ENCODE measurements around the gene GRAP. TPM values are rescaled to one million over a fixed set of nuclear protein-coding genes. Genes with fewer than 3 reads are reported as not detected.
A peak's percentile ranks its signal among the peaks of the same experiment; 100 is the strongest.

Gene GRAP
- total RNA-seq, 1 experiment from 2014 or later: 0.26 TPM

GRCh38 chr17:19019041-19019941, 27.5 kb downstream of the GRAP start:
- intact Hi-C loops (cut with micrococcal nuclease; ENCODE audit: unreplicated experiment): no loop called here
- CTCF ChIA-PET: no interaction called here
- Histone ChIP-seq H3K9me3 (ENCODE audit: low read depth, low read length, poor library complexity, severe bottlenecking) (no peaks in the 10 kb centered on the region), H3K27me3 (replicated peaks; ENCODE audit: insufficient read depth, low read depth, low read length, poor library complexity) (no peaks in the 10 kb centered on the region), H3K4me1 (ENCODE audit: insufficient read depth, low read length, poor library complexity, severe bottlenecking) (no peaks in the 10 kb centered on the region), H3K27ac (ENCODE audit: low read depth, low read length, poor library complexity, severe bottlenecking) (no peak overlapping the region), H3K4me3 (ENCODE audit: low read depth, low read length, poor library complexity, severe bottlenecking) (no peak overlapping the region), H3K36me3 (ENCODE audit: insufficient read depth, low read length, poor library complexity, severe bottlenecking) (no peaks in the 10 kb centered on the region)
- no TSS peak for BruUV-seq (replicated peaks)
- DNase-seq (ENCODE audit: low spot score): peak; percentile 22
- no peak for TF ChIP-seq EZH2 (IDR thresholded peaks at IDR 0.05; ENCODE audit: borderline replicate concordance, low read depth, low read length, poor library complexity, severe bottlenecking)
- TF ChIP-seq CTCF (conservative IDR thresholded peaks at IDR 0.05; ENCODE audit: low read depth, low read length): no peak
- POLR2A ChIA-PET (ENCODE audit: low non-redundant PET): no interaction called here

- intact Hi-C loops (cut with micrococcal nuclease; ENCODE audit: unreplicated experiment): no loop called here
- POLR2A ChIA-PET (ENCODE audit: low non-redundant PET): no interaction called here
- Histone ChIP-seq H3K9me3 (ENCODE audit: low read depth, low read length, poor library complexity, severe bottlenecking) (no peaks in the 10 kb centered on the region), H3K4me1 (ENCODE audit: insufficient read depth, low read length, poor library complexity, severe bottlenecking) (no peaks in the 10 kb centered on the region), H3K4me3 (ENCODE audit: low read depth, low read length, poor library complexity, severe bottlenecking) (no peak overlapping the region), H3K27me3 (replicated peaks; ENCODE audit: insufficient read depth, low read depth, low read length, poor library complexity) (no peaks in the 10 kb centered on the region), H3K36me3 (ENCODE audit: insufficient read depth, low read length, poor library complexity, severe bottlenecking) (no peaks in the 10 kb centered on the region), H3K27ac (ENCODE audit: low read depth, low read length, poor library complexity, severe bottlenecking) (no peak overlapping the region)
- CTCF ChIA-PET: interaction anchor here (0.6 kb wide), 1 partner anchor 393 kb away, joined by 3 read pairs; no protein-coding TSS in a partner anchor
- no peak for DNase-seq (ENCODE audit: low spot score)
- TF ChIP-seq CTCF (conservative IDR thresholded peaks at IDR 0.05; ENCODE audit: low read depth, low read length) (no peak), EZH2 (IDR thresholded peaks at IDR 0.05; ENCODE audit: borderline replicate concordance, low read depth, low read length, poor library complexity, severe bottlenecking) (no peak)
- no TSS peak for BruUV-seq (replicated peaks)
These were observed 28.2 kb downstream of the GRAP start for GRCh38 chr17:19018600-19018950.

- intact Hi-C loops (cut with micrococcal nuclease; ENCODE audit: unreplicated experiment): no loop called here
- no peak for DNase-seq (ENCODE audit: low spot score)
- no TSS peak for BruUV-seq (replicated peaks)
- no peaks in the 10 kb centered on the region for H3K9me3 ChIP-seq (ENCODE audit: low read depth, low read length, poor library complexity, severe bottlenecking)
- ChIA-PET CTCF (interaction anchor here (0.6 kb wide), 1 partner anchor 392 kb away, joined by 3 read pairs; no protein-coding TSS in a partner anchor), POLR2A (ENCODE audit: low non-redundant PET) (no interaction called here)
- H3K36me3 ChIP-seq (ENCODE audit: insufficient read depth, low read length, poor library complexity, severe bottlenecking): no peaks in the 10 kb centered on the region
- no peaks in the 10 kb centered on the region for H3K27me3 ChIP-seq (replicated peaks; ENCODE audit: insufficient read depth, low read depth, low read length, poor library complexity)
- H3K27ac ChIP-seq (ENCODE audit: low read depth, low read length, poor library complexity, severe bottlenecking): no peak overlapping the region
- no peak overlapping the region for H3K4me3 ChIP-seq (ENCODE audit: low read depth, low read length, poor library complexity, severe bottlenecking)
- no peaks in the 10 kb centered on the region for H3K4me1 ChIP-seq (ENCODE audit: insufficient read depth, low read length, poor library complexity, severe bottlenecking)
- TF ChIP-seq EZH2 (IDR thresholded peaks at IDR 0.05; ENCODE audit: borderline replicate concordance, low read depth, low read length, poor library complexity, severe bottlenecking) (no peak), CTCF (conservative IDR thresholded peaks at IDR 0.05; ENCODE audit: low read depth, low read length) (no peak)
These were observed 28.8 kb downstream of the GRAP start for GRCh38 chr17:19017804-19018599.
